Ovary (tissue), 3 donors: ENCODE results near the gene GRIA4.

ENCODE experiments used
- EP300 ChIP-seq: sonication (generic); formaldehyde crosslinking; IDR thresholded peaks from one replicate; pipeline ENCODE4 v1.6.1; 2017; ENCODE audit warnings: antibody characterized with exemption
- POLR2A ChIP-seq: fragments of 450-650 bp; IDR thresholded peaks from one replicate; pipeline ENCODE4 v1.6.1; 2017; ENCODE audit warnings: antibody characterized with exemption, mild to moderate bottlenecking, moderate library complexity
- TF ChIP-seq, protein P1 (sequence below), 3 donors: fragments of 450-650 bp in 2 of 3; fragments of 200-600 bp in 1 of 3; IDR thresholded peaks; one replicate each; pipeline versions ENCODE4 v1.5.1 to v1.8.0; 2016 to 2022; ENCODE audit warnings: antibody characterized with exemption in 3 of 3, mild to moderate bottlenecking in 1 of 3
- donor health status: DM: no; HTN: no; CAD: no.

DNA sequence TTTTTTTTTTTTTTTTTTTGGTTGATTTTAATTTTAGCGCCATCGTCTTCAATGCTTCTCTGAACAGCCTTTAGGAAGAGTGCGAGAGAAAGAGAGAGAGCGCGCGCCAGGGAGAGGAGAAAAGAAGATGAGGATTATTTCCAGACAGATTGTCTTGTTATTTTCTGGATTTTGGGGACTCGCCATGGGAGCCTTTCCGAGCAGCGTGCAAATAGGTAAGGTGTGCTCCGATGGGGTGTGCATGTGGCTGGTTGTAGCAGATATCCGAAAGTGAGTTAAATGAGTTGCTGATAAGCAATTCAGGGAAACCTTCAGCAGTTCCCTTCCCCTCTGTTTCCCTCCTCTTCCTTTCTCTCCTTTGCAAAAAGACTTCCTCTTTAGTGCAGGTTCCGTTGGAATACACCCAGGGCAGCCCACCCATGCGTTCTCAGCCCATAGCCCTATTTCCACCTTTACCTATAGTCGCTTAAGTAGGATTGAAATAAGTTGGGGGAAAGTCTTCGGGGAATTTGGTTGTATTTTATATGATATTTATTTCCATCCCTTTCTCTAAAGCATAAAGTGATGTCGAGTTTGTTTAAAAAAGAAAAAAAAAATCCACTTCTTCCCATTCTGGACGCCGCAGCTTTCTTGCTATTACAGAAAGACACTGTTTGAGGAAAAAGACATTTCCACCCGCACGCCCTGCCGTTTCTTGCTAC lies 1.1 kb downstream of the GRIA4 start:
- TF ChIP-seq, protein P1, sequence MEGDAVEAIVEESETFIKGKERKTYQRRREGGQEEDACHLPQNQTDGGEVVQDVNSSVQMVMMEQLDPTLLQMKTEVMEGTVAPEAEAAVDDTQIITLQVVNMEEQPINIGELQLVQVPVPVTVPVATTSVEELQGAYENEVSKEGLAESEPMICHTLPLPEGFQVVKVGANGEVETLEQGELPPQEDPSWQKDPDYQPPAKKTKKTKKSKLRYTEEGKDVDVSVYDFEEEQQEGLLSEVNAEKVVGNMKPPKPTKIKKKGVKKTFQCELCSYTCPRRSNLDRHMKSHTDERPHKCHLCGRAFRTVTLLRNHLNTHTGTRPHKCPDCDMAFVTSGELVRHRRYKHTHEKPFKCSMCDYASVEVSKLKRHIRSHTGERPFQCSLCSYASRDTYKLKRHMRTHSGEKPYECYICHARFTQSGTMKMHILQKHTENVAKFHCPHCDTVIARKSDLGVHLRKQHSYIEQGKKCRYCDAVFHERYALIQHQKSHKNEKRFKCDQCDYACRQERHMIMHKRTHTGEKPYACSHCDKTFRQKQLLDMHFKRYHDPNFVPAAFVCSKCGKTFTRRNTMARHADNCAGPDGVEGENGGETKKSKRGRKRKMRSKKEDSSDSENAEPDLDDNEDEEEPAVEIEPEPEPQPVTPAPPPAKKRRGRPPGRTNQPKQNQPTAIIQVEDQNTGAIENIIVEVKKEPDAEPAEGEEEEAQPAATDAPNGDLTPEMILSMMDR (IDR thresholded peaks at IDR 0.05), result no peak
- TF ChIP-seq EP300, result no peak
- no peak for TF ChIP-seq POLR2A
